ENCODE data around the gene KRR1.
"Not testable (repeated sequence)": the region's sequence is repeated elsewhere in the genome, so short reads cannot be mapped to it uniquely, and the experiment has no call there.

KRR1 gene

DNA sequence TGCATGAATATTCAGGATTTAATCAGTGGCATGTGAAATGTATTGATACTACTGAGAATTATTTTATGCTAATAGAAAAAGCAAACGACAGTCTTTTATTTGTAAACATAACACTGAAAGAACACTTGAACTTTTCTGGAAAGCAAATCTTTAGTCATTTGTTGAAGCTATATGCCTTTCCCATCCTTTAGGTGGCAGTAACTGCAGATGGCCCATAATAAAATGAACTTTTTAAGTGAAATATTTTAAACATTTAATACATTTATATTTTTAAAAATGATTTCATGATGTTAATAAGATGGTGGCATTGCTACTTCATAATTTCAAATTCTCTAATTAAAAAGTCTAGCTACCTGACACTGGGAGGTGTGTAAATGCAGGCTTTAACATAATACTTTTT, 13.9 kb upstream of the KRR1 start:
- no peak for DNase-seq (ENCODE audit: low read depth, low spot score)

DNA sequence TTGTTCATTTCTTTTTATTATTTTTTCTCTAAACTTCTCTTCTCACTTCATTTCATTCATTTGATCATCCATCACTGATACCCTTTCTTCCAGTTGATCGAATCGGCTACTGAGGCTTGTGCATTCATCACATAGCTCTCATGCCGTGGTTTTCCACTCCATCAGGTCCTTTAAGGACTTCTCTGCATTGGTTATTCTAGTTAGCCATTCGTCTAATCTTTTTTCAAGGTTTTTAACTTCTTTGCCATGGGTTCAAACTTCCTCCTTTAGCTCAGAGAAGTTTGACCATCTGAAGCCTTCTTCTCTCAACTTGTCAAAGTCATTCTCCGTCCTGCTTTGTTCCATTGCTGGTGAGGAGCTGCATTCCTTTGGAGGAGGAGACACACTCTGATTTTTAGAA, 10.7 kb upstream of the KRR1 start:
- not testable (repeated sequence) for DNase-seq (ENCODE audit: low read depth, low spot score)

DNA sequence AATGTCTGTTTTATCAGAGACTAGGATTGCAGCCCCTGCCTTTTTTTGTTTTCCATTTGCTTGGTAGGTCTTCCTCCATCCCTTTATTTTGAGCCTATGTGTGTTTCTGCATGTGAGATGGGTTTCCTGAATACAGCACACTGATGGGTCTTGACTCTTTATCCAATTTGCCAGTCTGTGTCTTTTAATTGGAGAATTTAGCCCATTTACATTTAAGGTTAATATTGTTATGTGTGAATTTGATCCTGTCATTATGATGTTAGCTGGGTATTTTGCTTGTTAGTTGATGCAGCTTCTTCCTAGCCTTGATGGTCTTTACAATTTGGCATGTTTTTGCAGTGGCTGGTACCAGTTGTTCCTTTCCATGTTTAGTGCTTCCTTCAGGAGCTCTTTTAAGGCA, 9.8 kb upstream of the KRR1 start:
- not testable (repeated sequence) for DNase-seq (ENCODE audit: low read depth, low spot score)

DNA sequence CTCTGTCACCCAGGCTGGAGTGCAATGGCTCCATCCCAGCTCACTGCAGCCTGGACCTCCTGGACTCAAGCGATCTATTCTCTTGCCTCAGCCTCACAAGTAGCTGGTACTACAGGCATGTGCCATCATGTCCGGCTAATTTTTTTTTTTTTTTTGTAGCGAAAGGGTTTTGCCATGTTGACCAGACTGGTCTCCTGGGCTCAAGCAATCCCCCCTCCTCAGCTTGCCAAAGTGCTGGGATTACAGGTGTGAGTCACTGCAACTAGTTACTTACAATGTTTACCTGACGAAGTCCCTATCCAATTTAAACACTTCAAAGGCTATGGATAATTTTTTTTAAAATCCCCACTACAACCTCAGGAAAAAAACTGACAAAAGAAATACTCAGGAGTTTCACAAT, 1.8 kb downstream of the KRR1 start:
- no peak for DNase-seq (ENCODE audit: low read depth, low spot score)

DNA sequence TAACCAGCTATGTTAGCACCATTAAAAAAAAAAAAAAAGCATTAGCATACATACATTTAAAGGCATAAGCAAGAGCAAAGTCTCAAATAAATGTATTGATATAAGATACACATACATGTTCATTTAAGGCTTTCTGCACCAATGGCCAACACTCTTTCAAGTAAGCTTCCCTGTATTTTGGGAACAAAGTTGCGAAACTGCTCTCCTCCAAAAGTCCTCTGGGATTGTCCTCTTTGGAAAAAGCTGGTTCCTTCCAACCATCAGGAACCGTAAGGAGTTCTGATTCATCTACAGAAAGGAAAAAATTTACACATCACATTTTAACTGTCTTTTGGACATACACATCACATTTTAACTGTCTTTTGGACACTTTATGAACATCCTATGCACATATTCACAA, 3.2 kb downstream of the KRR1 start:
- DNase-seq (ENCODE audit: low read depth, low spot score) = no peak

DNA sequence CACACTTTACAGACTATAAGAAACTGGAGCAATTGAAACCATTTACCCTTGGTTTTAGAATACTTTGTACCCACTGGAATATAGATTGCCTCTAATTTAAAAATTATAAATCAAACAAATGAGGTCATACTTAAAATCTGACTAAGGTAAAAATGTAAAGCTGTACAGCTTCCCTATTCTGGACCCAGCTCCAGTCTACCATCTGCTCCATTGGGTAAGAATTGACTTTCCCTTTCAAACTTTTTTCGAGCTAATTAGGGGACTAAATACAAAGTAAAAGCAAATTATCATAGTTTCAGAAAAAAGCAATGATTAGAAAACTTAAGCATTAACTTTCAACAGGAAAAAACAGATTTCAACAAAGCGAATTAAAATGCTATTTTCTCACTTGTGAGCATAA, 4.3 kb downstream of the KRR1 start:
- no peak for DNase-seq (ENCODE audit: low read depth, low spot score)

DNA sequence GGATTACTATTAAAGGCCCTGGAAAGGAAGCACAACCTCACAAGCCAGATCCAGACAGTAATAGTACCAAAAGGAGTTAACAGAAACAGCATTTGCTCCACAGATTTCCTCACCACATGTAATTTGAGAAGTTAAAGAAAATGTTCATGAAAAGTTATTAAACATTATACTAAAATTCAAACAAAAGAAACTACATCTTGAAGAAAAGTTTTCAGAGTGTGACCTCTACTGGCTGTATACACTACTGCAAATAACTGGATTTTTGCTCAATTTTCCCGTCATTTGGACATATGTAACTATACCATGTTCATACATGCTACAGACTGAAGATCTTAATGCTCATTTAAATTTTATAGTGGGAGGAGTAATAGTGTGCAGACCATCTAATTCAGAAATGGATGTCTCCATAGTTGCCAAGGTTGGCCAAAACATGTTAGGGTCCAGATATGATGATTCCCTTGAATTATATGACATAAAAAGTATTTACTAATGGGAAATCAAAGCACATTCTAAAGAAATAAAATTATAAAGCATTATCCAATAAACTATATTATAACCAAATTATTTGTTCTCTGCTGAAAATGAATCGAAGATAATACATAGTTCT, 5.6 kb downstream of the KRR1 start:
- no peak for DNase-seq (ENCODE audit: low read depth, low spot score)

DNA sequence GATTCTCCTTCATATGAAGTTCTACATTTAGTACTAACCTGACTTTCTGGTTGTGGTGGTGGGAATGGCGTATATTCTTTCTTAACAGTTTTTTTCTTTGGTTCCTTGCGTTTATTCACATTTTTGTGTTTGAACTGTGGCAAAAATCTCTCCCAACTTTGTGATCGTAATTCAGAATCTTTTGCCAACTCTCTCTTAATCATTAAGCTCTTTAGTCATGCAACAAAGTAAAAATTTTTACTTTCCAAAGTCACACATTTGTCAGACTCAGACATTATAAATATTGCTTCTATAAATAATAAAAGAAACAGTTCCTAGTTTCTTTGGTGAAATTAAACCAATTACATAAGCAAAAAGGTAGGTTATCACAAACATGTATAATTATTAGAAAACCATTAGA, 7.5 kb downstream of the KRR1 start:
- no peak for DNase-seq (ENCODE audit: low read depth, low spot score)

DNA sequence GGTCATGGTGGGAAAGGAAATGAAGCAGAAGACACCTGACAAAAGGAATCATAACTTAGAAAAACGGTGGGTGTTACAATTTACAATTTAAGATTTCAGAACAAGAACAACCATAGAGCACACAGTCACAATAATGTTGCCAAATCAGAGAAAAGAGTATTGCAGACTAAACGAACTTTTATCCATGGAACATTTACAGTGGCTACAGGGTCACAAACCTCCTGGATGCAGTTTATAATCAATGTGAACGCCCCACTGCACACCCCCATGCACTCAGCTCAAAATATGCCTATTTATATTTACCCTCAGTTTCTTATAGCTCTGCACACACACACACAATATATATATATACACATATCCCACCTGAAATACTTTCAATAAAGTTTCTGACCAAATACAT, 8.0 kb downstream of the KRR1 start:
- no peak for DNase-seq (ENCODE audit: low read depth, low spot score)

DNA sequence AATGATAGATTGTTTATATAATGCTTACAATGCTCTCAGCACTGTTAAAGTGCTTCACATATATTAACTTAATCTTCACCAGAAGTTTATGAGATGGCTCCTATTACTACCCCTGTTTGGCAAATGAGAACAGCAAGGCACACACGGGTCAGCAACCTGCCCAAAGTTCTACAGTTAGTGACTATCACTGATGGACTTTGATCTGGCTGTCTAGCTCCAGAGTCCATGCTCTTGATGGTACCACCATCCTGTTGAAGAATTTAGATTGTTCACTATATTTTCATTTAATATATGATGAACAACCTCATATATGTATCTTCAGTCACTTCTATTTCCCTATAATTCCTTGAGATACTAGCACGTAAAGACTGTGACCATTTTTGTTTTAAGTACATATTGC, 20.2 kb downstream of the KRR1 start:
- no peak for DNase-seq (ENCODE audit: low read depth, low spot score)

DNA sequence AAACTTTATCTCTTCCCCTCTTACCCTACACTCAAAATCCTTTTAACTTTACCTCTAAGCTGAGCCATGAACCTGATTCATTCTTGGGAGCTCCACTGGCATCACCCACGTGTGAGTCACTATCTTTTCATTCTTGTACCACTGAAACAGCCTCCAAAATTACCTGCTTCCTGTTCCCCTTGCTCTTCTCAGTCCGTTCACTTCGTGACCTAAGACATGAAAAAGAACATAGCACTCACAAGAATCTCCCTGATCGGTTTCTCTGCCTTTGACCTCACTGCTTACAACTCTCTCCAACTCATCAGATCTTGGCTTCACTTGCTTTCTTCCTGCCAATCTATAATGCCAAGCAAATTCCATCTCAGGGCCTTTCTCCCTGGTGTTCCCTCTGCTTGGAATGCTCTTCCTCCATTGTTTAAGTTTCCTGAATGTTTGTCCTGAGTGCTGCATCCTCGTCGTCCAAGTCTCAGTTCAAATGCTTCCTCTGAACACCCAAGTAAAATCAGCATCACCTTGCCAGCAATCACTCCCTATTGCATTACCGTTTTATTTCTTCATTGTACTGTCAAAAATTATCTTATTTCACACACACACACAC, 21.7 kb downstream of the KRR1 start:
- DNase-seq (ENCODE audit: low read depth, low spot score) = no peak

DNA sequence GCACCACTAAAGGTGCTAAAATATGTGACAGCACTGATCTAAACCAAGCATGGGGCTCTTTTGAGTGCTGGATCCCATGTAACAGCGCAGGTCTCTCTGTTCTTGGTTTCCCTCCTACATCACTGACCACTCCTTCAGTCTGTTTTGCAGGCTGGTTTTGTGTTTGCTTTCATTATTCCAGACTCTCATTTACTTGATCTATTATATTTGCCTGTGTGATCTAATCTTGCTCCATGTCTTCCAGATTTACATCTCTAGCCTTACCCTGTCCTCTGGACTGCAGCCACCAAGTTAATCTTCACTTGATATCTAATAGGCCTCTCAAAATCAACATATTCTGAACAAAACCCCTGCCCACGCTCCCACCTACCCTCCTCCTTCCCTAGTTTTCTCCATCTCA, 22.2 kb downstream of the KRR1 start:
- no peak for DNase-seq (ENCODE audit: low read depth, low spot score)

DNA sequence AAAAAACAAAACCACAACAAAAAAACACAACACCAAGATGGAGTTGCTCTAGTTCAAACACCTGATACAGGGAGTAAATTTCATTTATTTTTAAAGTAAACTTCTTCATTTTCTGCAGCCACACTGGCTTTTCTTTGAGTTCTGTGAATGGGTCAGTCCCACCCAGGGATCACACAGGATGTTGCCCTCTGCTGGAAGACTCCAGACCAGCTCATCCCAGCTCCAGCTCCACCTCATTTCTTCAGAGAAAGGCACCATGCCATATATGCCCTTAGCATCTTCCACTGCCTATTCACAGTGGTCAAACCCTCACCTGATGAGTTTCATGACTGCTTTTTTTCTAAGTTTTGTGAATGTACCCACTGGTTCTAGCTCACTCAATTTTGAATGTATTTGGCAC, 22.9 kb downstream of the KRR1 start:
- no peak for DNase-seq (ENCODE audit: low read depth, low spot score)

DNA sequence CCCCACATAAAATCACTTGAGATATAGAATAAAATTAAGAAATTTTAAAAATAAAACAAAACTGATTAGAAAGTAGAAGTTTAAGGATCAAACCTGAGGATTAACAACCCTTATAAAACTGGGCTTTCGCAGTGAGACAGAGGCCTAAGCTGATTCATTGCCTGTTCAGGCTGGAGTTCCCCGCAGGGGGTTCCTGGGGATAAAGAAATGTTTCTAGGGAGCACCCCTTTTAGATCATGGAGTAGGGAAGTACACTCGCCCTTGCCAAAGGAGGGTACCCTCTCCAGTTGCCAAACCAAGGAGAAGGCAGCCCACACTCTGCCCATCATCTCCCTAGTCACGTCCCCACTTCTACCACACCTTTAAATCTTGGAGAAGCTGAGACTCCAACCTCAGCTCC, 24.1 kb downstream of the KRR1 start:
- no peak for DNase-seq (ENCODE audit: low read depth, low spot score)

DNA sequence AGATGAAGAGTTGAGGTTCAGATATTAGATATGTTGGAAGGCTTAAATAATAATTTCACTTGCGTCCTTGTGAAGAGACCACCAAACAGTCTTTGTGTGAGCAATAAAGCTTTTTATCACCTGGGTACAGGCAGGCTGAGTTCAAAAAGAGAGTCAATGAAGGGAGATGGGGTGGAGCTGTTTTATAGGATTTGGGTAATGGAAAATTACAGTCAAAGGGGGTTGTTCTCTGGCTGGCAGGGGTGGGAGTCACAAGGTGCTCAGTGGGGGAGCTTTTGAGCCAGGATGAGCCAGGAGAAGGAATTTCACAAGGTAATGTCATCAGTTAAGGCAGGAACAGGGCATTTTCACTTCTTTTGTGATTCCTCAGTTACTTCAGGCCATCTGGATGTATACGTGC, 27.0 kb downstream of the KRR1 start:
- not testable (repeated sequence) for DNase-seq (ENCODE audit: low read depth, low spot score)

DNA sequence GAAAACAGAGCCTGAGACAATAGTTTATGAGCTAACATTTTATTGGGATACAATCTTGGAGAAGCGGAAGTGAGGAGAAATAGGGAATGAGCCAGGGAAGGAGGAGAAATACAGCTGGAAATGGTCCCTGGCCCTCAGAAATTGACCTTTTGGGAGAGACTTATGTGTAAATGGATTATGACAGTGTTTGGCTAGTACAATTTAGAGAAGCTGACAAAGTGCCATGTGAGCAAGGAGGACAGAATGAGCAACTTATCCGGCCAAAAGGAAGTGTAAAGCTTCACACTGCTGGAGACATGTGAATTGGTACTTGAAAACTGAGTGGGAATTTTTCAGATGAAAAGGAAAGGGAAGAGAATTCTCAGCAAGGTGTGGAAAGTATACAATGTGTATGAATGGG, 28.0 kb downstream of the KRR1 start:
- DNase-seq (ENCODE audit: low read depth, low spot score) = no peak

DNA sequence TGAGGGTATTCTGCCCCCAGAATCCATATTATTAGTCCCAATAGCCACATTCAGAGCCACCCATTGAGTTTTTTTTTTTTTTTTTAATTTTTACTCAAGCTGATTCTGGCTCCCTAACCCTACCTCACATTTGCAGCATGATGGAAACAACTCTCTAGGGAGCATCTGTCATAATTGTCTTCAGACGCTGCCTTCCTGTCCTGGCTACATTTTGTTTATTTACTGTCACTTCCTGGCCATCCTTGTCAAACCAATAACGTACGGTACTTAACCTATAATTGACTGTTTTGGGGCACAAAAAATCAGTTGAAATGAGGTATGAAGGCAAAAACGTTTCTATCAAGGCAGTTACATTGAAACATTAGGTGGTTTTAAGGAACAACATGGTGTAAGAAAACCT, 28.8 kb downstream of the KRR1 start:
- no peak for DNase-seq (ENCODE audit: low read depth, low spot score)

DNA sequence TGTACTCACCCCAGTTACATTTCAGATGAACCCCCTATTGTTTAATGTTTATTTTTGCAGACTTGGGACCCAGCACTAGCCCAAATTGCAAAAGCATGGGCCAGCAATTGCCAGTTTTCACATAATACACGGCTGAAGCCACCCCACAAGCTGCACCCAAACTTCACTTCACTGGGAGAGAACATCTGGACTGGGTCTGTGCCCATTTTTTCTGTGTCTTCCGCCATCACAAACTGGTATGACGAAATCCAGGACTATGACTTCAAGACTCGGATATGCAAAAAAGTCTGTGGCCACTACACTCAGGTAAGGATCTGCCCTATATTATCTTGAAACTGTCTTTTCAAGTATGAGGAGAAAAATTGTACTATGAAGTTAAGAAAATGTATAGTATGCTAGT, 29.6 kb downstream of the KRR1 start:
- DNase-seq (ENCODE audit: low read depth, low spot score) = no peak

DNA sequence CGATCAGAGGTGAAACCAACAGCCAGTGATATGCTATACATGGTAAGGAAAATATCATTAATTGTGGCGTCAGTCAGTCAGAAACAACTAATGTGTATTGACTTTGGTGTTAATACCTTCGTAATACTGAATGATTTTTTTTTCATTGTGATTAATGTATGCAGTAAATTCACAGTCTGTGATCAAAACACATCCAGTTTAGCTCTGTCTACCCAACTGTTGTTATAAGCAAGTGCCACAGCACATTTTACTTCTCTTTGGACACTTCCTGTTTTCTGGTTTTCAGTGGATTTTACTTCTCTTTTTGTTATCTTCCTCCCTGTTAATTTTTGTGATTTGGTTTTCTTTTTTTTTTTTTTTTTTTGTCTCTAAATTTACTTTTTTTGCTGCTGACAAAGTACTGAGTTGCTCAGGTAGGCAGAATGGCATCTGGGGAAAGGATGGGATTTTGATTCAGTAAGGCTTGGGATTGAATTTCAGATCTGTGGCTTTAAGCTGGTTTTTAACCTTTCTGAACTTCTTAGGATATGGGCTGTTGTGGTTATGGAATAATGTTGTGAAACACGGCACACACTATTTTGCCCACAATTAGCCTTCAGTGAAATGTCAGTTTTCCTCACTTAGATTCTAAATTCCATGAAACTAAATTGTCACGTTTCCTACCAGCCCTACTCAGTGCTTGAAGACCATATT, 30.2 kb downstream of the KRR1 start:
- no peak for DNase-seq (ENCODE audit: low read depth, low spot score)

DNA sequence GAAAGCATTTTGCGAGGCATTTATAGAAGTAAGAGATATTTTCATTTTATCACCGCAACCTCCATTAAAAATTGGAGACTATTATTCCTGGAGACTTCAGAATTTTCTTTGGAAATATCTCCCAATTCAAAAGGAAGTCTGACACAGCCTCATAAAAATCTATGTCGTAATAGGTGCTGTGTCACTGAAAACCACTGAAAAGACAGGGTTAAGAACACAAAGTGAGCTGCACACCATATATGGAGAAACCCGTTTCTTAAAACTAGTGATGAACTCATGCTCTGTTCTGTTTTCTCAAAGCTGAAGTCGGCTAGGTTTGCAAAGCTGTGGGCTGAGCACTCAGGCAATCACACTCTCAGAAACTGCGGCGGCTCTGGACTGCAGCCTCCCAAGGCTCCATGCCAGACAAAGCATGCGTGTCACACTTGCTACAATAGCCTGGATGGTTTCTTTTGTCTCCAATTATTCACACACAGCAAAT, 30.9 kb downstream of the KRR1 start, which contains the start of gene GLIPR1:
Gene GLIPR1 (plus strand): TSS at position 287 of the 481 bp plus-strand sequence. CDS start 126 bp downstream, at position 413.
- peak; percentile 79 for DNase-seq (ENCODE audit: low read depth, low spot score)

DNA sequence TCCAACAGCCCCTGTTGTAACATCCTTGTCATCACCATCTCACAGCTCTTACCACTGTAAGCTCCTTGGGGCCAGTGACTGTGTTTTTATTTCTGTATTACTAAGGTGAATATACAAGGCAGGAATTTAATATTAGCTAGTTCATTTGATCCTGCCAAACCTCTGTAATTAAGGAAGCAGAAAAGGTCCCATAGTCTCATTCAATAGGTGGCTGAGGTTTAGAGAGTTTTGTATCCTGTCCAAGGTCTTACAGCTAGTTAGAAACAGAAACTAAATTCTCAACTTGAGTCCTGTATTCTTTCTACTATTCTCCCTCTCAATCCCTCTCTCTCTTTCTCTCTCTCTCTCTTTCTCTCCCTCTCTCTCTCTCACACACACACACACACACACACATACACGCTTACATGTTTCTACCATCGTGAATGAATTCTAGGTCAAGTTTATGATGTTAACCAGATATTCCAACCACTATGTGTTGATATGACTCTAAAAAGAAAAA, 31.4 kb downstream of the KRR1 start:
- DNase-seq (ENCODE audit: low read depth, low spot score) = no peak

DNA sequence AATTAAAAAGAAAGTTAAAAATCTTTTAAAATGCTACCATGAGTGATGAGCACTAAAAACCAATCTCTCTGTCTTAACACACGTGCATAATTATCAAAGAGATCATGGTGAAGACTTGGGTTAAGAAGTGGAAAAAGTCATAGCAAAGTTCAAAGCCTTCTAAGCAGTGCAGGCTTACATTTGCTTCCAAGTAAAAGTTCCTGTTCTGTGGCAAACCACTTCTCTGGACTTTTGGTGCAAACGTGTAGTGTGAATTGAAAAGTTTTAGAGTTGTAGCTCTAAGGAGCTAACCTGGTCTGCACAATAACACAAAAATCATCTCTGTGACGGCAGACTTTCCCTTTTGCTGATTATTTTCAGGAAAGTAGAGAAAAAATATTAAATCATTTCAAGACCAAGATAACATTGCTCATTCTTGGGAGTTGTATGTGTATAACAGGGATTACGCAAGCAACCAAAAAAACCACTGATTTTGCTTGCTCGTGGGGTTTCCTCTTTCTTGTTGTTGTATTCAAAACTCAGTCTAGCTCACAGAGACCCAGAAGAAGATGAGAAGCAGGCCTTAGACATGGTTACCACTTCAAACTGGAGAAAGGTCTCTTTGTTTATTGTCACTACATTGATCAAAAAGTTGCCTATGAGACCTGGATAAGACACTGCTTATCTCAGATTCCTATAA, 33.2 kb downstream of the KRR1 start:
- no peak for DNase-seq (ENCODE audit: low read depth, low spot score)
